ENCODE data around the gene COA5.

DNA sequence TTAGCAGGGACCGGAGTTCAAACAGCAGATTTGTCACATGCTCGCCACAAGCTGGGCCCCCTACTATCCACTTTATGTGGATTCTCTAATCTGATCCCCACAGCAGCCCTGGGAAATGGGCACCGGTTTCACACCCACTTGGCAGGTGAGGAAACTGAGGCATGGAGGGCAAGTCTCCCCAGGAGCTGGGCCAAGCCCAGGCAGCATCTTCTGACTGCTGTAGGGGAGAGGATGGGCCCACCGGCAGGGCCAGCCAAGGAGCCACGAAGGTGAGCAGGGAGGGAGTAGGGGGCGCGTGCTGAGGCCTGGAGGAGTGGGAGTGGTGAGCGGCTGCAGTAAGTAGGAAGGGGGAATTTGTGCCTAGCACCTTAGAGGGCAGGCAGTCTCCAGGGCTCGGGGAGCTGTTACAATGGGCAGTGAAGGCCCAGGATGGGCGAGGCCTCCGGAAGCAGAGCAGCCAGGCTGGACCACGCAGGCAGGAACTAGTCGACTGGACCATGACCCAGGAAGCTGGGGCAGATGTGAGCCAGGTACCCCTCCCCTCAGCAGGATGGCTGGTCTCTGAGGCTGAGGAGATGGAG is 37.1 kb downstream of the COA5 start:
- no peak for TF ChIP-seq POLR2A (IDR thresholded peaks at IDR 0.05)
- TF ChIP-seq, protein P1, sequence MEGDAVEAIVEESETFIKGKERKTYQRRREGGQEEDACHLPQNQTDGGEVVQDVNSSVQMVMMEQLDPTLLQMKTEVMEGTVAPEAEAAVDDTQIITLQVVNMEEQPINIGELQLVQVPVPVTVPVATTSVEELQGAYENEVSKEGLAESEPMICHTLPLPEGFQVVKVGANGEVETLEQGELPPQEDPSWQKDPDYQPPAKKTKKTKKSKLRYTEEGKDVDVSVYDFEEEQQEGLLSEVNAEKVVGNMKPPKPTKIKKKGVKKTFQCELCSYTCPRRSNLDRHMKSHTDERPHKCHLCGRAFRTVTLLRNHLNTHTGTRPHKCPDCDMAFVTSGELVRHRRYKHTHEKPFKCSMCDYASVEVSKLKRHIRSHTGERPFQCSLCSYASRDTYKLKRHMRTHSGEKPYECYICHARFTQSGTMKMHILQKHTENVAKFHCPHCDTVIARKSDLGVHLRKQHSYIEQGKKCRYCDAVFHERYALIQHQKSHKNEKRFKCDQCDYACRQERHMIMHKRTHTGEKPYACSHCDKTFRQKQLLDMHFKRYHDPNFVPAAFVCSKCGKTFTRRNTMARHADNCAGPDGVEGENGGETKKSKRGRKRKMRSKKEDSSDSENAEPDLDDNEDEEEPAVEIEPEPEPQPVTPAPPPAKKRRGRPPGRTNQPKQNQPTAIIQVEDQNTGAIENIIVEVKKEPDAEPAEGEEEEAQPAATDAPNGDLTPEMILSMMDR (IDR thresholded peaks at IDR 0.05), result no peak
